Activated gamma-delta T cell (primary cell): Measurements from ENCODE around the gene PEX11B.

Experiments used
- DNase-seq: peaks from one replicate; lab custom pipeline; 2025; lab: John Stamatoyannopoulos, UW
- total RNA-seq, 2 donors: gene quantifications; one replicate each; lab custom pipeline; 2026; lab: John Stamatoyannopoulos, UW

The PEX11B gene
- 32.2 to 38.4 reads per million in 2 donors for total RNA-seq

- peak; percentile 81 for DNase-seq
Observed at GRCh38 chr1:145918144-145918991, at the start of gene PEX11B. Gene PEX11B, minus strand, starts transcription at chr1:145918717. Its CDS starts 29 bp downstream, at chr1:145918688.

DNA sequence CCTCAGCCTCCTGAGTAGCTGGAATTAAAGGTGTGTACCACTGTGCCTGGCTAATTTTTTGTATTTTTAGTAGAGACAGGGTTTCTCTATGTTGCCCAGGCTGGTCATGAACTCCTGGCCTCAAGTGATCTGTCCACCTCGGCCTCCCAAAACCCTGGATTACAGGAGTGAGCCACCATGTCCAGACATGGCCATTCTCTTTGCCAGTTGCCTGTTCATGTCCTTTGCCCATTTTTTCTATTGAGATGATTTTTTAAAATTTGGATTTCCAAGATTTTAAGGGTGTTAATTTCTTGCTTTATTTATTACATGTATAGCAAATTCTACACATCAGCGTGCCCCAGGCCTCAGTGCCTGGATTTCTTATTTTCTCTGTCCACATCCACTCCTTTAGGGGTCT, 48.8 kb upstream of the PEX11B start:
- no peak for DNase-seq

GRCh38 chr1:145965119-145965744, 46.7 kb upstream of the PEX11B start:
- DNase-seq = no peak

DNA sequence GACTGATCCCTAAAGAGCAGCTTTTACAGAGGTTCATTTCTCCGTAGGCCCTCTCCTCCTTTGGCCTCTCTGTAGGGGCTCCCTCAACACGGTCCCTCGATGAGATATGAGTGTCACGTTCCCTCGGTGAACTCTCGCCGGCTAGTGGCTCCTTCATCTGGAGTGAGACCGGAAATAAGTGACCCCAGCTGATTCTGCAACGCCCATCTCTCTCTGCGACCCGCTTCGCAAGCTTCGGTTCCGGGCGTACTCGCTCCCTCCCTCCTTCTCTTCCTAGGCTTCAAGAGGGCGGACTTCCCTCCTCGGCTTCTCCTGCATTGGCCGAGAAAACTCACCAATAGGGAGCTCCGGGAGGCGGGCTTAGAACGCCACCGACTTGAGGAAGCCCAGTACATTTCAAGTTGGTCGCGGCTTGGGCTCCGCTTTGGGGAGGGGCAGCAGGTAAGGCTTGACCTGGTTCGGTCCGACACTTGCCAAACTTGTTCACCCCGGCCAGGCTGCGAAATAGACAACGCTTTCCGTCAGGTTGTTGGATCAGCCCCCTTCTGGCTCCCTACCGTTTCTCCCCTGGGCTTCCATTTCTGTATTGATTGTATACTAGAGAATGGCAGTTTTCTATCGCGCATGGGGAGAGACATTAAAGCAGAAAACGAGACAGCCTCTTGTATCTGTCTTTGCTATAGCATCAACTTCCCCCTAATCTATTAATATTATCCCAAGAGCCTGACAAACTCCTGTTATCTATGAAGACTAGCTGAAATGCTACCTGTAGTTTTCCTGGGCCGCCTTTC, 46.0 kb upstream of the PEX11B start, which contains the start of the genes ANKRD34A and POLR3GL:
Gene ANKRD34A, minus strand, starts transcription at position 248 of the 791 bp plus-strand sequence. CDS start 2,816 bp downstream, outside the sequence.
Gene POLR3GL, plus strand, starts transcription at position 363 of the 791 bp plus-strand sequence. CDS start 10,176 bp downstream, outside the sequence.
- DNase-seq = peak; percentile 39

DNA sequence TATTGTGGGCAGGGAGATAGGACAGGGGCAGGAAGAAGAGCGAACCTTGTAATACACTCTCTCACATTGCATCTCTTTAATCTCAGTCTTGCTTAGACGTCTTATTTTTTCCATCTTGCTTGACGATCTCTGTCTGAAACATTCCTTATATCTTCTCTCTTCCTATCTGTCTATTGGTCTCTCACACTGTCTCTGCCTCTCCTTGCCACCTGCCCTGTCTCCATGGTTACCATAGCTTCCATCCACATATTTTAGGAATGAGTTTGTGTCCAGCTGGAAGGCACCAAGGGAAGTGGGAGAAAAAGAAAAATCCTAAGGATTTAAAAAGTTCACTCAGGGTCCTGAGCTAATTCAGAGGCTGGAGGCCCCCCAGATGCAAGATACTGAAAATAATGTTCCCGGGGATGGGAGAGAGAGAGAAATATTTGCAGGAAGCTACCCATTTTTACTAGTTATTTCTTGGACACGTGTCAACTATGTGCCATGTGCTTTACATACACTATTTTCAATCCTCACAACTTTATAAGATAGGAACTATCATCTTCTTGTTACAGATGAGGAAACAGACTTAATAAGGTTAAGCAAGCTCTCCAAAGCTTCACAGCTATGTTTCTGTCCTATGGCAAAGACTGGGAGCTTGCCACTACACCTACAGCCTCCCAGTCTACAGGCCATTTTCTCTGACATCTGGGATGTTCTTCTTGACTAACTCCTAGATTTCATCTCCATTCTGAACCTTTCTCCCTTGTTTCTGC, 44.9 kb upstream of the PEX11B start:
- no peak for DNase-seq

DNA sequence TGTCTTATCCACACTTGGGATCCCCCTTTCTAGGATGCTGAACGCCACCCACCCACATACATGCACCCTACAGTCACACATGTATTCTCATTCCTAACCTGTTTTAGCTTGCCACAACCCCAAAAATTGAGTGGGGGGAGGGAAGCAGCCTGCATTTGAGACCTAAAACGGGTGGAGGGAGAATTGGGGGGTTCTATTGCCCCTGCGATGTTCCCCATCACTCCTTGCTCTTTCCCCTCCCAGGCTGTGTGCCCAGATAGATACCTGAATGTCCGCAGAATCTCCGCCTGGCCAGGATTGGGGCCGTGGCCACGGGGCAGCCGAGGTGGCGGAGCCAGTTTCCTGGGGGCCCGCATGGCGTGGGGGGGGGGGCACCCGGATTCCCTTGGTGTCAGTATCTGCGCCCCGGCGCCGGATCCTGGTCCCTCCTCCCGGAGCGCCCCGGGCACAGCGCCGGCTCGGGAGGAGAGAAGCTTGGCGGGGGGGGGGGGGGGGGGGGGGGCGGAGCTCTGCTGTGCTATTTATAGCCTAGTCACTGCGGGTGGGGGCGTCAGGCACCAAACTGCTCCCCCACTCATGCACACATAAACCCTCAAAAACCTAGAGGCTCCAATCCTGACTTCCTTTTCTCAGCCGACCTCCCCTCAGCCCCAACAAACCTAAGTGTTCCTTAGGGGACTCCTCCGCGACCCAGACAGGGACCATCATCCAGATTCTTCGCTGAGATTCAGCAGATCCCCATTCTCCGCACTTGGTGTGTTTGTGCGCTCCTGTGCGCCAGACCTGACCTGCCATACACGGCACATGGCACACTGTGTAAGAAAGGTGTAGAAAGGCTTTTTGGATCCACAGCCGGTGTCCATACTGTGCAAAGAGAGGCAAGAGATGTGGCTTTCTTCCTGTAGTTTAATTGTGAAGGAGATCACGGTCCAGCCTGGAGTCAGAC, 43.9 kb upstream of the PEX11B start:
- DNase-seq = peak; percentile 36

DNA sequence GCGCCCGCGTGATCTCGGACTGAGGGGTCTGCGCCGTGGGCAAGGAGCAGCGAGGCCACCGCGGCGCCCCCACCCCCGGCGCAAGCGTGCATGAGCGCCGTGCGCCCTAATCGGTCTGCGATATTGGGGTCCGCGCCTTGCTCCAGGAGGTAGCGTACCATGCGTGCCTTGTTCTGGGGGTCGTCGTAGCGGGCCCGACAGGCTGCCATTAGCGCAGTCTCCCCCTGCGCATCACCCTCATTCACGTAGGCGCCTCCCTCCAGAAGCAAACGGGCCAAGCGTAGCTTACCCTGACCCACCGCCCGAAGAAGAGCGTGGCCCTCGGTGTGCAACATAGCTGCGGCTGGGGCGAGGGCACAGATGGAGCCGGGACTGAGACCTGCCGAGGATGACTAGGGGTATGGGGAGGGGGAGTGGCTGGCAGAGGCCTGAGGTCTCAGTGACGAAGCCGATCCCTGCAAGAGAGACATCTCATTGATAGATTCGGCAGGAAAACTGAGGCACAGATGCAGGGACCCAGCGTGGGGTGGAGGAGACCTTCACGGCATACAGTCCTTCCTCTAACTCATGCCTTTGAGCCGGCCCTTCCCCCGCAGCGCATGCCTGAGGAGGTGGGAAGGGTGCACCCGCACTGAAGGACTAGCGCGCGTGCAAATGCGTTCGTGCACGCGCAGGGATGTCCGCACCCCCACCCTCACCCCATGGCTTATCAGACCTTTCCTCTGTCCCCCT, 43.1 kb upstream of the PEX11B start:
- no peak for DNase-seq

DNA sequence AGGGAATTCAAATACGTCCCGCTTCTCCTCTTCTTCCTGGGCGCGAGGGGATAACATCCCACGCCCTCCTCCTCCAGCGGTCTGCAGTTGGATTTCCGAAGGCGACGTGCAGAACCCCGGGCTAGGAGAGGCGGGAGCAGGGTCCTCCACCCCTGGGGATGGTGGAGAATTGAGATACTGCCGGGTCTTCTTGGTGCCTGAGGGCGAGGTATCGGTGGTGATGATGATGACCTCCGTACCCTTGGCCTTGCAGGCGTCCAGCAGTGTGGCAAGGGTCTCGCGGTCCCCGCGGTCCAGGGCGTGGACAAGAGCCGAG, 42.5 kb upstream of the PEX11B start:
- no peak for DNase-seq

- peak; percentile 36 for DNase-seq
Observed at GRCh38 chr1:145960468-145961108, 42.1 kb upstream of the PEX11B start.

DNA sequence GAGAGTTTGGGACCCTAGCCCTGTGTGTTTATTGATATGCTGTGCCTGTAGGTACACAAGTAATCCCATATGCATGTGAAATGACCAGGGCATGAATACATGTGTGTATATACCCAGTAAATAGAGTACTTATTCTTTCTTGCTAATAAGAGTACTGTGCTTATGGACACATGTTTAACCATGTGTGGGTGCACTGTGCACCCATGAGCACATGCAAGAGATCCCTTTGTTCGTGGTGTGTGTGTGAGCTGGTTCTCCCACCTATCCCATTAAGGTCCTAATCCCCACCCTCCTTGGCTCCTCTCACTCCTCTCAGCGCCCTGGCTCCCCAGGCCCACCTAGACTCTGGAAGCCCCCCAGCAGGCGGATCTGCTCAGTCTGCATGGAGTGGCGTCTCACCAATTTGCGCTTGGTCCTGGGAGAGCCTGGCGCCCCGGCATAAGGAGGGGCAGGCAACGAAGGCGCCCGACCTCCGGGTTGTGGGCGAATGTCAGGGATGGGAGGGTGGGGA, 41.5 kb upstream of the PEX11B start:
- no peak for DNase-seq

- no peak for DNase-seq
Observed at GRCh38 chr1:145959333-145959732, 40.8 kb upstream of the PEX11B start.

GRCh38 chr1:145958734-145959133, 40.2 kb upstream of the PEX11B start:
- no peak for DNase-seq

GRCh38 chr1:145957443-145958319, 39.2 kb upstream of the PEX11B start, which contains the start of gene LIX1L:
Gene LIX1L, minus strand, starts transcription at chr1:145958017. Its CDS starts 90 bp downstream, at chr1:145957927.
- DNase-seq = peak; percentile 85

DNA sequence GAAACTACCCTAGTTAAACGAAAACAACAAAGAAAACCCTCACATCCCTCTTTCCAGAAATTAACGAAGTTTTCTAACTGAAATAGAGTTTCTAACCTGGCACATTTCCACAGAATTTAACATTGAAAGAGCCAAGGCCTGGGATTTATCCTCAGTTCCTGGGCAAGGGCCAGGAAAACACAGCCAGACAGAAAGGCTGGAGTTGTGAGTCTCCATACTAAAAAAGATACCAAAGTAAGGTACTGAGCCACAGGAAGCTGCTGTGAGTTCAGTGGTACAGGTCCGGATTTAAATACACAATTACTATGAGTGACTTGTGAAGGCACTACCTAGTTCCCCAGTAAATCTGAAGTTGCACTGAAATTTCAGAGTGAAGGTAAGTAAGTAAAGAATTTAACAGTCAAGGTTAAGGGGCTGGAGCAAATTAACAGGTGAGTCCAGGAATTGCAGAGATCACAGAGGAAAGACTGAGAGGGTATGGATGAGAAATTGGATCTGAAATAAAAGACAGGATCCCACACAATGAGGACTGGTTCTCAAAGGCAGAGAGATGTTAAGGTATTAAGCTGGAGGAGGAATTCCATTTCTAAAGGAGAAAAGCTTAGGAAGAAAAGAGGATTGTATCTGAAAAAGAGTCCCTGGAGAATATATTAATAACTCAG, 38.4 kb upstream of the PEX11B start:
- no peak for DNase-seq

GRCh38 chr1:145956361-145956760, 37.8 kb upstream of the PEX11B start:
- no peak for DNase-seq

DNA sequence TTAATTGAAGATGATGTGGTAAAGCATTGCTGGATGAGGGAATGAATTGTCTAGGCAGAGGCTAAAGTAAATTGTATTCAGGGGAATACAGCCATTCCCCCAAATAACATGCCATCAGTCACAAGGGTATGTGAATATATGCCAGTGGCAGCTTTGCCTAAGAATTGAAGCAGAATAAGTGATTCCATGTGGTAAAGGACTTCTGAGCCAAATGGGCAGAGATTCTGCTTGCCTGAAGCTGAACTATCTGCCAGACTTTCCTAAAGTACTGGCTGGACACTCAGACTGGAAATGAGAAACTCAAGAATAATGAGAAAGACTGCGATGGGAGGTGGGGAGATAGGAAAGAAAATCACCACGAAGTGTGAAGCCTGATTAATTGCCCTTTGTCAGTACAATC, 36.9 kb upstream of the PEX11B start:
- no peak for DNase-seq

DNA sequence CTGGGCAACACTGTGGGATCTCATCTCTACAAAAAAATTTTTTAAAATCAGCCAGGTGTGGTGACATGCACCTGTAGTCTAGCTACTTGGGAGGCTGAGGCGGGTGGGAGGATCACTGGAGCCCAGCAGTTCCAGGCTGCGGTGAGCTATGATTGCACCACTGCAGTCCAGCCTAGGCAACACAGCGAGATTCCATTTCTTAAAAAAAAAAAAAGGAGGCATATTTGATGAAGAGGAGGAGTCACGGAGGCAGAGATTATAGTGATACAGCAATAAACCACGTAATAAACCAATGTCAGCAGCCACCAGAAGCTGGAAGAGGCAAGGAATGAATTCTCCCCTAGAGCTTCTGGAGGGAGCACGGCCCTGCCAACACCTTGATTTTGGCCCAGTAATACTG, 35.3 kb upstream of the PEX11B start:
- DNase-seq = no peak
